Measurements from ENCODE around the gene ANGPTL7. TPM values are rescaled to one million over a fixed set of nuclear protein-coding genes. Genes with fewer than 3 reads are reported as not detected.

ANGPTL7 gene
- total RNA-seq, 6 experiments from 2014 or later, result not detected

GRCh38 chr1:11188381-11188780 lies 774 bp upstream of the ANGPTL7 start:
- H3K4me3 ChIP-seq, result no peak overlapping the region
- ATAC-seq (no peak), DNase-seq (no peak)
- intact Hi-C loops (cut with DNase I), result no loop called here
- H3K4me1 ChIP-seq, result peaks cover 0 to 7% (median 0%) of the 10 kb centered on the region in 4 donors
- H3K27ac ChIP-seq, result no peak overlapping the region
- WGBS (ENCODE audit: insufficient coverage, low coverage, low lambda C conversion rate, missing lambda C conversion rate), result 100% methylated on average over 1 of the region's 1 CpG
- H3K9me3 ChIP-seq, result no peaks in the 10 kb centered on the region
- H3K27me3 ChIP-seq, result no peaks in the 10 kb centered on the region
- TF ChIP-seq POLR2A (IDR thresholded peaks at IDR 0.05), result no peak
- TF ChIP-seq CTCF (IDR thresholded peaks at IDR 0.05), result no peak
- peaks cover 0 to 19% (median 2%) of the 10 kb centered on the region in 4 donors for H3K36me3 ChIP-seq

GRCh38 chr1:11193376-11193775 lies 4.2 kb downstream of the ANGPTL7 start:
- no peak for TF ChIP-seq CTCF (IDR thresholded peaks at IDR 0.05)
- TF ChIP-seq POLR2A (IDR thresholded peaks at IDR 0.05), result no peak
- intact Hi-C loops (cut with DNase I), result no loop called here
- Histone ChIP-seq H3K36me3 (peaks cover 0 to 54% (median 2%) of the 10 kb centered on the region in 4 donors), H3K4me1 (no peaks in the 10 kb centered on the region), H3K4me3 (no peak overlapping the region), H3K27me3 (no peaks in the 10 kb centered on the region), H3K9me3 (no peaks in the 10 kb centered on the region), H3K27ac (no peak overlapping the region)
- 92% methylated on average over 2 of the region's 11 CpGs for WGBS (ENCODE audit: insufficient coverage, low coverage, low lambda C conversion rate, missing lambda C conversion rate)
- DNase-seq, result no peak
- ATAC-seq, result no peak

GRCh38 chr1:11194407-11195176 lies 5.4 kb downstream of the ANGPTL7 start:
- DNase-seq (no peak), ATAC-seq (no peak)
- no peak overlapping the region for H3K27ac ChIP-seq
- H3K27me3 ChIP-seq, result no peaks in the 10 kb centered on the region
- H3K4me3 ChIP-seq, result no peak overlapping the region
- H3K9me3 ChIP-seq, result no peaks in the 10 kb centered on the region
- H3K36me3 ChIP-seq, result peaks cover 0 to 65% (median 11%) of the 10 kb centered on the region in 4 donors
- WGBS (ENCODE audit: insufficient coverage, low coverage, low lambda C conversion rate, missing lambda C conversion rate), result 90% methylated on average over 11 of the region's 14 CpGs
- TF ChIP-seq POLR2A (IDR thresholded peaks at IDR 0.05) (no peak), CTCF (IDR thresholded peaks at IDR 0.05) (no peak)
- H3K4me1 ChIP-seq, result no peaks in the 10 kb centered on the region
- intact Hi-C loops (cut with DNase I), result no loop called here

- H3K4me3 ChIP-seq, result no peak overlapping the region
- DNase-seq (no peak), ATAC-seq (no peak)
- no peaks in the 10 kb centered on the region for H3K4me1 ChIP-seq
- no peak for TF ChIP-seq CTCF (IDR thresholded peaks at IDR 0.05)
- no peak for TF ChIP-seq POLR2A (IDR thresholded peaks at IDR 0.05)
- no peak overlapping the region for H3K27ac ChIP-seq
- H3K27me3 ChIP-seq, result no peaks in the 10 kb centered on the region
- H3K9me3 ChIP-seq, result no peaks in the 10 kb centered on the region
- intact Hi-C loops (cut with DNase I), result no loop called here
- WGBS (ENCODE audit: insufficient coverage, low coverage, low lambda C conversion rate, missing lambda C conversion rate), result 90% methylated on average over 2 of the region's 2 CpGs
- H3K36me3 ChIP-seq, result peaks cover 0 to 64% (median 13%) of the 10 kb centered on the region in 4 donors
Measured at GRCh38 chr1:11196945-11197344, 7.8 kb downstream of the ANGPTL7 start.
